Neural cell (in vitro differentiated cells): ENCODE measurements around the gene DNAJC27.

Experiments used
- CTCF ChIP-seq: fragments of 450-650 bp; IDR thresholded peaks from 2 replicates; pipeline ENCODE4 v1.5.1; 2014; ENCODE audit warnings: antibody characterized with exemption, mild to moderate bottlenecking, moderate library complexity; ENCODE audit not compliant: poor library complexity, severe bottlenecking
- MXI1 ChIP-seq: fragments of 450-650 bp; conservative IDR thresholded peaks from 2 replicates; pipeline ENCODE4 v1.6.1; 2014; ENCODE audit warnings: antibody characterized with exemption, mild to moderate bottlenecking; ENCODE audit not compliant: poor library complexity, severe bottlenecking

GRCh38 chr2:24971286-24971535 lies 544 bp downstream of the DNAJC27 start:
- TF ChIP-seq MXI1: no peak
- no peak for TF ChIP-seq CTCF
